ENCODE measurements around the gene MAPKAP1. TPM values are rescaled to one million over a fixed set of nuclear protein-coding genes. Genes with fewer than 3 reads are reported as not detected.

MAPKAP1 gene
- total and polyA plus RNA-seq, 2 experiments from 2014 or later: 66.7 to 85.6 TPM

DNA sequence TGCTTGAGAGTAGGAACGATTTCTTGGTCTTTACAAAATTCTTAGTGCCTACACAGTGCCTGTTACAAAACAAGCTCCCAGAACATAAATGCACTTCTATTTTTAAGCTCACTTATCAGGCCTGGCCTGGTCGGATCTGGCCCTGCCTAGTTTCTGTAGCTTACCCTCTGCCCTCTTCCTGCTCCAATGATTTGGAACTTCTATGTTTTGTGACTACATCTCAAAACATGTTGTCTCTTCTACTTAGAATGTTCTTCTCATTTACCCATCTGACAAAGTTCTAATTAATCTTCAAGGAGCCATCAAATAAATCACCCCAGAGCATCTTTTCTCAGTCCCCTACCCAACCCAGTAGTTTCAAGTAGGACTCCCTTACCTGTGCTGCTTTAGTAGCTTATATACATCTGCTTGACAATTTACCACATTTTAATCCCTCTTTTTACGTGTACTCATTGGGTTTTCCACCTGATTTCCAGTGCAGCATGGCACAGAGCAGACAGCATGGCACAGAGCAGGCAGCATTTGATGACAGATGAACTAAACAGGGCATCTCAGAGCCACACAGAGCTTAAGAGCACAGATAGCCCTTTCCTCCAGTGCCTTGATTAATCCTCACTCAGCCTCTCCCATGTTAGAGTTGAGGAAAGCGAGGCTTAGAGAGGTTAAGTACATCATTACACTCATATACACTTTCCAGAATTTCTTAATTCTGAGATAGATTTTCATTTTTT lies 171.9 kb downstream of the MAPKAP1 start:
- no peaks in the 10 kb centered on the region for H3K36me3 ChIP-seq
- H3K4me3 ChIP-seq: no peak overlapping the region
- H3K27ac ChIP-seq: peak overlapping the region; percentile 93
- H3K27me3 ChIP-seq: no peaks in the 10 kb centered on the region
- H3K9me3 ChIP-seq (ENCODE audit: low read depth): no peaks in the 10 kb centered on the region
- DNase-seq (ENCODE audit: low read depth in 1 of 2, low spot score in 1 of 2): peak in 1 of 2 donors; percentile 43
- H3K4me1 ChIP-seq (ENCODE audit: low read depth): peaks cover 42% of the 10 kb centered on the region
- TF ChIP-seq, protein P1, sequence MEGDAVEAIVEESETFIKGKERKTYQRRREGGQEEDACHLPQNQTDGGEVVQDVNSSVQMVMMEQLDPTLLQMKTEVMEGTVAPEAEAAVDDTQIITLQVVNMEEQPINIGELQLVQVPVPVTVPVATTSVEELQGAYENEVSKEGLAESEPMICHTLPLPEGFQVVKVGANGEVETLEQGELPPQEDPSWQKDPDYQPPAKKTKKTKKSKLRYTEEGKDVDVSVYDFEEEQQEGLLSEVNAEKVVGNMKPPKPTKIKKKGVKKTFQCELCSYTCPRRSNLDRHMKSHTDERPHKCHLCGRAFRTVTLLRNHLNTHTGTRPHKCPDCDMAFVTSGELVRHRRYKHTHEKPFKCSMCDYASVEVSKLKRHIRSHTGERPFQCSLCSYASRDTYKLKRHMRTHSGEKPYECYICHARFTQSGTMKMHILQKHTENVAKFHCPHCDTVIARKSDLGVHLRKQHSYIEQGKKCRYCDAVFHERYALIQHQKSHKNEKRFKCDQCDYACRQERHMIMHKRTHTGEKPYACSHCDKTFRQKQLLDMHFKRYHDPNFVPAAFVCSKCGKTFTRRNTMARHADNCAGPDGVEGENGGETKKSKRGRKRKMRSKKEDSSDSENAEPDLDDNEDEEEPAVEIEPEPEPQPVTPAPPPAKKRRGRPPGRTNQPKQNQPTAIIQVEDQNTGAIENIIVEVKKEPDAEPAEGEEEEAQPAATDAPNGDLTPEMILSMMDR (IDR thresholded peaks at IDR 0.05; ENCODE audit: low read depth, low read length): no peak

DNA sequence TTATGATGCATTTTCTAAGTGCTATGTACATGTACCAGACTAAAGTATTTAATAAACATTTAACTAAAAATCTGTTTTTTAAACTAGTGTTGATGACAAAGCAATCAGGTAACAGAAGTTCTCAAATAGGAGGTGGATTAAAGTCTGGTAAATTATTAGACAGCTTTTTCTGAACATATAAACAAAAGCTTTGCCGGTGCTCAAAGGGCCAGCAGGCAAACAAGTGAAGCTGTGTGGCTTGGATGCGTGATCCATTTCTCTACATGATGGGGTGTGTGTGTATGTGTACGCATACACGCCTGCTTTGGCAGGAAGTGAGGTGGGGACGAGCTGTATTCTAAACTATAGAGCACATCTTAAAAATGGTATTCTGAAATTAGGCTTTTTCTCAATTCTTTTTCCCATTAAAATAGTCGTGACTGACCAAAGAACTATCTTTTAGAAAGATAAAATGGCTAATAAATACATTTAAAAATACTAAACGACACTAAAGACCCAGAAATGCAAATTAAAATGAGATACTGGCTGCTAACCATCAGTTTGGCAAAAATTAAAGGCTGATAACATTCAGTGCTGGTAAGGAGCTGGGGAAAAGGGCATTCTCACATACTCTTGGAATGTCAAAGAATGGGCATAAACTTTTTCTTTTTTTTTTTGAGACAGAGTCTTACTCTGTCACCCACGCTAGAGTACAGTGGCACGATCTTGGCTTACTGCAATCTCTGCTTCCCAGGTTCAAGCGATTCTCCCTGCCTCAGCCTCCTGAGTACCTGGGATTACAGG lies 174.0 kb downstream of the MAPKAP1 start:
- Histone ChIP-seq H3K4me3 (no peak overlapping the region), H3K27ac (no peak overlapping the region), H3K4me1 (ENCODE audit: low read depth) (peaks cover 28% of the 10 kb centered on the region), H3K9me3 (ENCODE audit: low read depth) (no peaks in the 10 kb centered on the region), H3K36me3 (no peaks in the 10 kb centered on the region), H3K27me3 (no peaks in the 10 kb centered on the region)
- TF ChIP-seq, protein P1 (IDR thresholded peaks at IDR 0.05; ENCODE audit: low read depth, low read length): no peak
- no peak for DNase-seq (ENCODE audit: low read depth in 1 of 2, low spot score in 1 of 2)

DNA sequence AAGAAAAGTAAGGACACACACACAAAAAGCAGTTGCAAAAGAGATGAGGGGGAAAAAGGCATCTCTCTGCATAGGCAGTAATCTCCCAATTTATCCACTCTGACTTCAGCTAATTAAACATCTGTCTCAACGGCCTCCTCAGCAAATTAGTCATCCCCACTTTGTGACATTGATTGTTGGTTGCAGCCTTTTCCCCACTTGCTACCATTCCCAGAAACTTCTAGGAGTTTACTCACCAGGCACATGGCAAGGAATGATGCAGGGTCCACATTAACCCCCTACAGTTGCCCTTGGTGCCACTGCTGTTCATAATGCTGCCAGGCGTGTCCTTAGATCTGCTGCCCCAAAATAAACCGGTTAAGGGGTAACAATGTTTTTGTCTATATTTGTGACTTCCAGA lies 174.6 kb downstream of the MAPKAP1 start:
- no peaks in the 10 kb centered on the region for H3K9me3 ChIP-seq (ENCODE audit: low read depth)
- TF ChIP-seq, protein P1 (IDR thresholded peaks at IDR 0.05; ENCODE audit: low read depth, low read length): no peak
- no peaks in the 10 kb centered on the region for H3K27me3 ChIP-seq
- H3K4me1 ChIP-seq (ENCODE audit: low read depth): peaks cover 28% of the 10 kb centered on the region
- DNase-seq (ENCODE audit: low read depth in 1 of 2, low spot score in 1 of 2): no peak
- no peak overlapping the region for H3K27ac ChIP-seq
- H3K36me3 ChIP-seq: no peaks in the 10 kb centered on the region
- no peak overlapping the region for H3K4me3 ChIP-seq

DNA sequence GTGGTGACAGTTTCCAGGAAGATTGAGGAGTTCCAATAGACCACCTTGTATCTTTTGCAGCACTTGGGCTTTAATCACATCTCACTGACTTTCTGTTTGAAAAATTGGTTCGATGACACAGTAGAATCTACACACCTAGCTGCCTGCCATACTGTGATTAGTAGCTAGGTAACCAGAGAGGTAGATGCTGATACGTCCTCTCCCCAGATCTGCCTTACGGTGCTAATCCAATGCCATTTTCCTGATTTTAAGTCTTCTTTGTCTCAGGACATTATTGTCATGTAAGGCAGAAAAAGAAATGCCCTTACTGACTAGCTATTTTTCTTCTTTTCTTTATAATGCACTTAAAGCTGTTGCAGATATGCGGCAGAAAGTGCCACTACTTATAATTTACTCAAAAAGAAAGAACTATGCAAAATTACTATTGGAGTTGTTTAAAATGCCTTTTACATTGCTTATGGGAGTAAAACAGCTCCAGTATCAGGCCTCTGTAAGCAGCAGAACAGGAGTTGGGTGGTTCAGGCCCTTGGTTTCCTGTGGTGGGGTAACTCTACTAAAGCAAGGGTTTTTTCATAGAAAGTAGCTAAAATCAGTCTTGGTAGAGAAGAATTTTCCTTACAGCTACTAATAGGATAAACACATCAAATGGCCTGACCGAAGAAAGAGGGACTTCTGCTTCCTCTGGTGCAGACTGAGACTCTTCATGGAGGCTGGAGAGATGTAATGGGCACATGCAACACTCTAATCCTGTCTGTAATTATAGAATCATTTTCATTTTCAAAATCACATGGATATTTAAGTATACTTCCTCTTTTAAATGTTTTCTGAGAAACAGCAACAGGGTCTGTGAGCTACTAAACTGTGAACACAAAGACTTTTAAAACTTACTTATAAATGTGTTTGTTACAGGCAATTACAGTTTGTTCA lies 177.2 kb downstream of the MAPKAP1 start:
- H3K4me1 ChIP-seq (ENCODE audit: low read depth): peaks cover 14% of the 10 kb centered on the region
- H3K4me3 ChIP-seq: no peak overlapping the region
- H3K27me3 ChIP-seq: no peaks in the 10 kb centered on the region
- H3K36me3 ChIP-seq: no peaks in the 10 kb centered on the region
- TF ChIP-seq, protein P1 (IDR thresholded peaks at IDR 0.05; ENCODE audit: low read depth, low read length): no peak
- no peaks in the 10 kb centered on the region for H3K9me3 ChIP-seq (ENCODE audit: low read depth)
- no peak for DNase-seq (ENCODE audit: low read depth in 1 of 2, low spot score in 1 of 2)
- no peak overlapping the region for H3K27ac ChIP-seq

DNA sequence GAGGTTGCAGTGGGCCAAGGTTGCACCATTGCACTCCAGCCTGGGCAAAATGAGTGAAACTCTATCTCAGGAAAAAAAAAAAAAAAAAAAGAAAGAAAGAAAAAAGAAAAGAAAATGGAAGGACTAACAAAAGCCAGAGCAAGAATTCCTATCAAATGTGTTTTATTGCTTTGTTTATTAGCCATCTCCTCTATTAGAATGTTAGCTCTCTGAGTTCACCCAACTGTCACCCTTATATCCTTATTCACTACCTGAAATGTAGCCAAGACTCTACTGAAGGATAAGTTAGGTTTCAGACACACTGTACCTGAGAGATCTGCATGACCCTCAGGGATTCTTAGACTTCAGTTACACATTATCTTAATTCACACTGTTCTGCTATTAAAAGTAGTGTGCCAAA lies 177.9 kb downstream of the MAPKAP1 start:
- no peaks in the 10 kb centered on the region for H3K36me3 ChIP-seq
- no peaks in the 10 kb centered on the region for H3K27me3 ChIP-seq
- H3K9me3 ChIP-seq (ENCODE audit: low read depth): no peaks in the 10 kb centered on the region
- H3K4me3 ChIP-seq: no peak overlapping the region
- TF ChIP-seq, protein P1 (IDR thresholded peaks at IDR 0.05; ENCODE audit: low read depth, low read length): no peak
- peaks cover 14% of the 10 kb centered on the region for H3K4me1 ChIP-seq (ENCODE audit: low read depth)
- no peak for DNase-seq (ENCODE audit: low read depth in 1 of 2, low spot score in 1 of 2)
- H3K27ac ChIP-seq: no peak overlapping the region

Measured in cardiac muscle cell (in vitro differentiated cells and primary cell).